Measurements from ENCODE around the gene MYH15.

DNA sequence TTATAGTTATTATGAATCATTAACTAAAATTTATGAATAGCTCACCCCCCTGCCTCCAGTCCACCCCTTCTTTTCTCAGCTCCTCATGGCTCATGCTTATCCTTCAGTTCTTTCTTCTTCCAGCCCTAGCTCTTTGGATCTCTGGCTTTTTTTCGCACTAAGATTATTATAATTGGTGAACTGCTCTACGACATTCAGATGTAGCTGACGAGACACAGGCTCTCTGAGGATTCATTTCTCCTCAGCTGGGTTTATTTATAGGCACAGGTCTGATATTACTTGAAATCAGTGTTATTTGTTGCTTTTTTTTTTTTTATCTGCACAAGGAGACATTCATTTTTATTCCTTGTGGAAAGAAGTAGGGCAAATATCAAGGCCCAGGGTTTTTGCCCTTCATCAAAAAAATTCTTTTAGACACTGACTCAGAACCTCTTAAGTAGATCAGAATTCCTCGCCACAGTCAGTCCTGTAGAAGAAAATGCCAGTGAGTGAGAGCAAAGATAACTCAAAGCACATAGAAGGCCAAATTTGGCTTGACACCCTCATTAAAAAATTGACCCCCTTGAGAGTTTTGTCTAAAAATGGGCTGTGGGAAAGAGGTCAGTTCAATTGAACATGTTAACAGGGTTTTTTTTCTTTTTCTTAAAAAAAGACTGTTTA lies 106.6 kb downstream of the MYH15 start:
- TF ChIP-seq EZH2 (IDR thresholded peaks at IDR 0.05) (no peak), POLR2AphosphoS5 (IDR thresholded peaks at IDR 0.05; ENCODE audit: borderline replicate concordance, low read depth, low read length) (no peak)

All from SK-N-MC (cell line).